HG03565 (cell line): ENCODE data around the gene PIK3CB.

ENCODE experiments used
- ATAC-seq: cut with Tn5 transposase; IDR thresholded peaks from one replicate; pipeline ENCODE4 v1.9.1; 2021; ENCODE audit warnings: mild to moderate bottlenecking, moderate library complexity; ENCODE audit not compliant: unreplicated experiment

Gene PIK3CB

DNA sequence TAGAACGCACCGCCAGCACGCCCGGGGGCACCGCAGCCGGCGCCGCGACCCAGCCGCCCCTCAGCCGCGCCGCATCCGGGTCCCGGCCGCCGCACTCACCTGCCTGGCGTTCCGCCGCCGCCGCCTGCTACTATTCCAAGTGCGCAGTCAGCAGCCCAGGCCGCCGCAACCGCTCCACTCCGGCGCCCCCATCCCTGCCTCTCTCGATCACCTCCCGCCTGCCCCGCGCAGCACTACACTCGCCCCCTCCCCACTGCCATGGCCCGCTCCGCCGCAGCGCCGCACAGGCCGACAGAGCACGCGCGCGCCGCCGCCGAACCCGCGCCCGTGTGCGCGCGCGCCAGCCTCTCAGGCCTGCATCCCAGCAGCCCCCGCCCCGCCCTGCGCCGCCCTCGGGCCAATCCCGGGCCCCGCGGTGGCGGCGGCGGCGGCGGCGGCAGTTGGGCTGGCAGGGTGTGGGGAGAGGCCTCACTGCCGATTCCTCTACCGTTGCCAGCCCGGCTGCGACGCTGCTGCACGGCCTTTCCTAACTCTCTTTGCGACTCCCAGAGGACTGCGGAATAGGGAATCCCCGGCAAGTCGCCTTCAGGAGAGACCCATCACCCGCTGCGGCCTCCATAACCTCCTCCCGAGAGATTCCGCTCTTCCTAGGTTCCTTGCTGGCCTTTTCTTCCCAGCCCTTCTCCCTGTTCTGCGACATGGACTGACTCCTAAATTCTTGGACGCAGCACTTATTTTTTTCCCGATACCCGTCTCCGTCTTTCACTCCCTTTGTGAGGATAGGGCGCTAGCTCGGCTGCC lies at the start of gene PIK3CB:
Gene PIK3CB, minus strand, starts transcription at position 333 of the 801 bp plus-strand sequence. CDS start 75,585 bp downstream, outside the sequence.
- ATAC-seq = peak; percentile 64

DNA sequence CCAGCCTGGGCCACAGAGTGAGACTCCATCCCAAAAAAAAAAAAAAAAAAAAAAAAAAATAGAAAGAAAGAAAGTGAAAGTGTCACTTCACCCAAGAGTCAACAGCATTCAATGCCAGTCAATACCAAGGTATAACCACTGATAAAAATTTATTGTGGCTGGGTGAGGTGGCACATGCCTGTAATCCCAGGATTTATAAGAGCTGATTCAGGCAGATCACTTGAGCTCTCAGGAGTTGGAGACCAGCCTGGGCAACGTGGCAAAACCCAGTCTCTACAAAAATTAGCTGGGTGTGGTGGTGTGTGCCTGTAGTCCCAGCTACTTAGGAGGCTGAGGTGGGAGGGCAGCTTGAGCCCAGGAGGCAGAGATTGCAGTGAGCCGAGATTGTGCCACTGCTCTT lies 46.5 kb upstream of the PIK3CB start:
- no peak for ATAC-seq

DNA sequence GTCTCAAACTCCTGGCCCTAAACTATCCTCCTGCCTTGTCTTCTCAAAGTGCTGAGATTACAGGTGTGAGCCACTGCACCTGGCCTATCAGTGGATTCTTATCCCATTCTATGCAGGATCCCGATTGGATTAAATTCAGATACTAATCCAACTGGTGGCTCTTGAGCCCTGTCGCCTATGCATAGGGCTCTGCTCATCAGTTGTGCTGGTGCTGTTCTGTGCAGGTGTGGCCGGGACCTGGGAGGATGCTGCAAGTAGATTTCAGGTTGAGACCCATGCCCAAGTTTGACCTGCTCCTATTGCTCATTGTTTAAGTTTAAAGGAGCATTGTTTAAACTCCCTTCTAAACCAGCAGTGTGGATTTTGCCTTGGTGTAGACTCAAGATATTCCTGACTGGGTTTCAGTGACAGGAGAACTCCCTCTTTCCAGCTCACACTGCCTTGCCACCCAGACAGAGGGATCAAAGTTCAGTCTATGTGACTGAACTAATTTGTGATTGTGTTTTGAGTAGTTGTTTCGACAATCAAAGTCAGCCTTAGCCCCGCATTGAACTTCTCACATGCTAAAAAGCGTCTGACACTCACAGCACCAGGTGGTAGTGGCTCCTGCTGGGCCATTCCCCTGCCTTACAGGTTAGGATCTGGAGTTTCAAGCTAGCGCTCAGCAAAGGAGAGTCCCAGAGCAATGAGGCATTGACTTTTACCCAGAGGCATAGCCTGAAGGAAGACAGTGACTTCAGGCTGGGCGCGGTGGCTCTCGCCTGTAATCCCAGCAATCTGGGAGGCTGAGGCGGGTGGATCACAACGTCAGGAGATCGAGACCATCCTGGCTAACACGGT lies 45.0 kb upstream of the PIK3CB start:
- ATAC-seq = no peak

DNA sequence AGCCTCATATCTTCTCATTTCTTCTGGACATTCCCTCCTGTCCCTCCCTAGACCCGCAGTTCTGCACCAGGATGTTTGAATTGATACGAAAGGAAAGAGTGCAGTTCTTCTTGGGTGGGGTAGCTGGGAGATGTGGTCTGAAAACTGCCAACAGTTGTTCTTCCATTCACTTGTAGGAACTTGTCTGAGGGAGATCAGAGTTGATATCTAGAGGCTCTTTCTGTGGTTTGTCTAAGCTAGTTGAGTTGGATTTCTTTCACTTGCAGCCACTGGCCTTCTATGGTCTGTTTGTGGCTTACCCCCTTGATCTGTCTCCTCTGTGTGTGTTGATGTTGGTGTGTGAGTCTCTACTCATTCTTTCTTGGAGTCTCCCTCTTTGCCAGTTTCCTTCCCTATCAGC lies 42.5 kb upstream of the PIK3CB start:
- ATAC-seq = no peak

DNA sequence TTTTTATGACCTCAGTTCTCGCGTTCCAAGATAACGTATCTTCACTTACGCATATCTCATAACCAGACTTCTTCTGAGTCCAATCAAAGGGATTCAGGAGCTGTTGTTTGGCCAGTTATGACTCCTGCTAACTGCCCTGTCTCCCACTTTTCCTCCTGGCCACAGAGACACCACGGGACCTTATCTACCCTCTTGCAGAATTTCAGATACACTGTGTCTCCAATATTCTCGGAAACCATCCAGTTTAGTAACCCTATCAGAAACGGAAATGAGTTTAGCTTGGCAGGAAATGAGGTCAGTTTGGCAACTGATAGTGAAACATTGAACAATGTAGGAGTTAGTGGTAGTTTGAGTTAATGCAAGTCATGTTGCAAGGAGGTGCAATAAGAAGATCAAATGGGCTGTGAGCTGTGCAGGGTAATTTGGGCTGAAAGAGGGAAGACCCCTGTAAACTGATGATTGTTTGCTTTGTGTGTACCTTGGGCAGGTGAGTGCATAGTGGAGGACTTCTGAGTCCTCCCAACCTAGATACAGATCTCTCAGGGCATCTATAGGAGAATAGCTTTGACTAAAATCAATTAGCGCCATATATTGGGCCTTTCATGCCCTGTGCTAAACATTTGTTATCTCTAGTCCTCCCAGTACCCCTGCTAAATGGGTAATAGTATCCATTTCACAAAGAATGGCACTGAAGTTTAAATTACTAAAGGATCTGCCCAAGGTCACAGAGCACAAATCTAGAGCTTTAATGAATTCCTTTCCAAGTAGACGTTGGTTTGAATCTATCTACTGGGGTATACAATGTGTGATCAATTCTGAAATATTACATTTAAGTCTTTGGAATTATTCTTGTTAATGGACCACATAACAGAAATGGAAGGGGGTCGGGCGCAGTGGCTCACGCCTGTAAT lies 41.3 kb upstream of the PIK3CB start:
- ATAC-seq = no peak

DNA sequence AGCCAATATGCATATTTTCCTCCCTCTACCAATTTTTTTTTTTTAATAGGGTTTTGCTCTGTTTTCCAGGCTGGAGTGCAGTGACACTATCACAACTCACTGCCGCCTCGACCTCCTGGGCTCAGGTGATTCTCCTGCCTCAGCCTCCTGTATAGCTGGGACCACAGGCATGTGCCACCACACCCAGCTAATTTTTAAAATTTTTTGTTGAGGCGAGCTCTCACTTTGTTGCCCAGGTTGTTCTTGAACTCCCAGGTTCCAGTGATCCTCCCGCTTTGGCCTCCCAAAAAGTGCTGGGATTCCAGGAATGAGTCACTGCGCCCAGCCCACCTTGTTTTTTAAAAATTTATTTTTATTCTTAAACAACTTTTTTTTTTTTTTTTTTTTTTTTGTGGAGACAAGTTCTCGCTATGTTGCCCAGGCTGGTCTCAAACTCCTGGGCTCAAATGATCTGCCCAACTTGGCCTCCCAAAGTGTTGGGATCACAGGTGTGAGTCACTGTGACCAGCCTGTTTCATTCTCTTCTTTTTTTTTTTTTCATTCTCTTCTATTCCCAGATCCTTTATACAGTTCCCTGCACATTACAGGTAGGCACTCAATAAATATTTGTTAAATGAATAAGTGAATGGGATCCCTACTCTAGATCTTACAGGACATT lies 40.5 kb upstream of the PIK3CB start:
- ATAC-seq = no peak

DNA sequence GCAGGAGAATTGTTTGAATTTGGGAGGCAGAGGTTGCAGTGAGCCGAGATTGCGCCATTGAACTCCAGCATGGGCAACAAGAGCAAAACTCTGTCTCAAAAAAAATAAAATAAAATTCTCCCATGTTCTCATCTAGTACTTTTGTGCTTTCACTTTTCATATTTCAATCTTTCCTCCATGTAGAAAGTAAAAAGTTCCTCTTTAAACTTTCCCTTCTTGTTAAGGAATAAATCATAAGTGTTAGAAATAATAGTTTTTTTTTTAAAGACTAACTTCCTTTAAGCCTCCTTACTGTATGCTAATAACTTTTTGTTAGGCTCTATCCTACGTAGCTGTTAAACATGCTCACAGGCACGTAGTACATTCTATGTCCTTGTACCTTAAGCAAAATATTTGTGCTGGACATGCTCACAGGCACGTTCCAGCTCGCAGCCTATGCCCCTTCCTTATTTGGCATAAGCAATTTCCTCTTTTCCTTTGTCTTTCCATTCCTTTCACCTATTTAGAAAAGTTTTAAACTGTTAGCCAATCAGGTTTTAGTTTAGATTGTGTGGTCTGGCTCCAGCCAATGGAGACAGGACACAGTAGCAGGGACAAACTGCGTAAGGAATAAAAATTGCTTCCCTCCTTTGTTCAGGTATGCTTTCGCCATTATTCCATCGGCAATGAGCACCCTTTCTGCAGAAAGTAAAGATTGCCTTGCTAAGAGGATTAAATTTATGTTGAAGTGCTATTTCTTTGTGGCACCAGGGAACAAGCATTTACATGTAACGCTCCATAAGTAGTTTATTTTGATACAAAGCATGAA lies 38.9 kb upstream of the PIK3CB start:
- ATAC-seq = no peak

DNA sequence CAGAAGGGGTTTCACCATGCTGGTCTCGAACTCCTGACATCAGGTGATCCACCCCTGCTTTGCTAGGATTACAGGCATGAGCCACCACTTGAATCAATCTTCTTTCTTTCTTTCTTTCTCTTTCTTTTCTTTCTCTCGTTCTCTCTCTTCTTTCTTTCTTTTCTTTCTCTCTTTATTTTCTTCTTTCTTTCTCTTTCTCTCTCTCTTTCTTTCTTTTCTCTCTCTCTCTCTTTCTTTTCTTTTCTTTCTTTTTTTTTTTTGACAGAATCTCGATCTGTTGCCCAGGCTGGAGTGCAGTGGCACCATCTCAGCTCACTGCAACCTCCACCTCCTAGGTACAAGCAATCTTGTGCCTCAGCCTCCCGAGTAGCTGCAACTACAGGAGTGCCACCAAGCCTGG lies 37.9 kb upstream of the PIK3CB start:
- no peak for ATAC-seq

DNA sequence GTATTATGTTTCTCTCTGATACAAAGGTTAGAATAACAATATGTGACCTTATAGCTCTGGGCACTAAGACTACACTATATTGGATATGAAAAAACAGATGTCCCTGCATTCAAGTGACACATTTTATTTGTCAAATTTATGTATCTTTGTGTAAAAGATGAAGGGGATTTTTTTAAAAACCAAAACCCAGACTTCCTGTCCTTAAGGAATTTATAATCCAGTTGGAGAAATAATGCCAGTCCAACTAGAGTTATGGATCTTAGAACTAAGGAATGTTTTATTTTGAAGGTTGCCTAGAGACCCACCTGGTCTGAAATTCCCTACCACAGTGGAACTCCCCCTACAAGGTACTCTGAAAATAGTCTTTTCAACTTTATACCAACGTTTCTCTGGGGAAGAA lies 33.3 kb upstream of the PIK3CB start:
- no peak for ATAC-seq

DNA sequence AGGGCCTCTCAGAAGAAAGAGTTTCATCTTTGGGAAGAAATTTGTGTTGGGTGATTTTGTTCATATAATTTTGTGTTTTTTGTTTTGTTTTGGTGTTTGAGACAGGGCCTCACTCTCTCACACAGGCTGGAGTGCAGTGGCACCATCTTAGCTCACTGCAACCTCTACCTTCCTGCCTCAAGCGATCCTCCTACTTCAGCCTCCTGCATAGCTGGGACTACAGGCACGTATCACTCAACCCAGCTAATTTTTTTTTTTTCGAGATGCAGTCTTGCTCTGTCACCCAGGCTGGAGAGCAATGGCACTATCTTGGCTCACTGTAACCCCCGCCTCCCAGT lies 29.0 kb upstream of the PIK3CB start:
- no peak for ATAC-seq

DNA sequence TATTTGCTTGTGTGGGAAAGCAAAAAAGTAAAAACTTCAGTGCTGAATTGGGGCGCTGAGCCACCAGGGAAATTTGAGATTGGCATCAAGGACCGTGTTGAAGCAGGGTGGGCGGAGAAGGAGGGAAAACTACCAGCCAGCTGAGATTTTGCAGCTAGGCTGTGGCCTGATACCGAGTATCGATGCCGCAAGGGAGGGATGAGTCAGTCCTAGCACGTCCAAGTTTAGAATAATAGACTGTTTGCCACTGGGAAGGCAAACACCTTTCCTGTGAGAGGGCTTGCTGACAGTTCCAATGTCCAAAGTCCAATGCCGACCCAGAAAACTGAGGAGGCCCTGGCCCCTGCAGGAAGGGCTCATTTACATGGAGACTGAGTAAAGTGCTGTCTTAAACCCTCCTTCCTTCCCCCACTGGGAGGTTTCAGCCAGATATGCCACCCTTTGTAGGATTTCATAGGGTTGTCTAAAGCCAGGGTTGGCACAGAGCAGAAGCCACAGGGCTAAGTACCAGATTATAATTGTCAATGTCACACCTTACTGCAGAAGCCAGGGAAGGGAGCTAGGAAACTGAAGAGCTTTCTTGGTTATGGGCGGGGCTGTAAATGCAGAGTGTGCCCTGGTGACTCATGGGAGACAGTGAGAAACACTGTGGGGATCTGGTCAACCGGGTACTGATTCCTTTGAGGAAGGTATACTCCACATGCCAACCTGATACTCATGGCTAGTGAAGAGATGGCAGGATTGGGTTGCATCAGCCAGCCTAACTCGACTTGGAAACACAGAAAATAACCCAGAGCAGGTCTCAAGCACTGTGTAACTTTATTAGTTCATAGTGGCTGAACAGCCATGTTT lies 28.4 kb upstream of the PIK3CB start:
- no peak for ATAC-seq

DNA sequence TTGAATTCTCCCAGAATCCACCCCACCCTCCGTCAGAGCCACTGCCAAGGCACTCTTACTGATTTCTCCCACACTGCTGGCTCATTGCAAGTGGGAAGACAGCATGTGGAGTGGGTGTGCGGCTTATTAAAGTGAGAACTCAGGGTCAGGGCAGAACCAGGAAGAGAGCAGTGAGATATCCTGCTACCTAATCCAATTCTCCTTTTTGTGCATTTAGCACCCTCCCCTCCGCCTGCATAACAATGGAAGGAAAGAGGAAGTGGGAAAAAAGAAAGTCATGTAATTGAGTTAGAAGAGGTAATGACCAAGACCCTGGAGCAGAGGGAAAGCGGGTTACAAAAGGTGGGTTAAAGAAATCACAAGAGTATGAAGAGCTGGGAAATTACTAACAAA lies 27.8 kb upstream of the PIK3CB start:
- no peak for ATAC-seq

DNA sequence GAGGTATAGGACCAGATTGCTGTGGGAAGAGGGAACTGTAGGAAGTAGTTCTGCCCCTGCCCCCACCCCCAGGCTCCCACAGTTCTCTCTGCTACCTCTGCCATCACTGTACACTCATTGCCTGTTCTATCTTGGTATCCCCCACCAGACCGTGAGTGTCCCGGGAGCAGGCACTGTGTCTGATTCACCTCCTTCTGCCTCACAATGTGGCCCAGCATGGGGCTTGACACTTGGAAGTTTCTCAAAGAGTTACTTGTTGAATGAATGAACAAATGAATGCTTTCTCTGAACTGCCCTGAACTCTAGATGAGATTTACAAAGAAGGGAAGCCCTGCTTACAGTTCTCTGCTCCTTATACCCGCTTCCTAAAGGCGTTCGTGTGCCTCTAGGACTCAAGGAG lies 27.1 kb upstream of the PIK3CB start:
- no peak for ATAC-seq

DNA sequence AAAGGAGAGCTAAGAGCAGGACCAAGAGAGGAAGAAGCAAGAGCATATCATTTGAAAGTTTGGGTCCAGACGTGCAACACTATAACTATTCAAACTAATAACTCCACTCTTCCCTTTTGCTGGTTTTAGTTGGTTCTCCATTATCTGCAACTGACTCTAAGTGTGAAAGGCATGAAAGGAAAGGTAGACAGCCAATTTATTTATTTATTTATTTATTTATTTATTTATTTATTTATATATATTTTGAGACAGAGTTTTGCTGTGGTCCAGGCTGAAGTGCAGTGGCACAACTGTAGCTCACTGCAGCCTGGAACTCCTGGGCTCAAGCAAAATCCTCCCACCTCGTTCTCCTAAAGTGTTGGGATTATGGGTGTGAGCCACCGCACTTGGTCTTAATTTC lies 22.1 kb upstream of the PIK3CB start:
- ATAC-seq = no peak

DNA sequence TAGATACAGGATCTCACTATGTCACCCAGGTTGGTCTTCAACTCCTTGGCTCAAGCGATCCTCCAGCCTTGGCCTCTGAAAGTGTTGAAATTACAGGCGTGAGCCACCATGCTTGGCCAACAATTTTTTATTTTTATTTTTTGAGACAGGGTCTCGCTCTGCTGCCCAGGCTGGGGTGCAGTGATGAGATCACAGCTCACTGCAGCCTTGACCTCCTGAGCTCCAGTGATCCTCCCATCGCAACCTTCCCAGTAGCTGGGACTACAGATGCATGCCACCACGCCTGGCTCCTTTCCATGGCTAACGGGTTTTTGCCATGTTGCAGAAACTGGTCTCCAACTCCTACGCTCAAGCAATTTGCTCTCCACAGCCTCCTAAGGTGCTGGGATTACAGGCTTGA lies 20.2 kb upstream of the PIK3CB start:
- ATAC-seq = no peak

DNA sequence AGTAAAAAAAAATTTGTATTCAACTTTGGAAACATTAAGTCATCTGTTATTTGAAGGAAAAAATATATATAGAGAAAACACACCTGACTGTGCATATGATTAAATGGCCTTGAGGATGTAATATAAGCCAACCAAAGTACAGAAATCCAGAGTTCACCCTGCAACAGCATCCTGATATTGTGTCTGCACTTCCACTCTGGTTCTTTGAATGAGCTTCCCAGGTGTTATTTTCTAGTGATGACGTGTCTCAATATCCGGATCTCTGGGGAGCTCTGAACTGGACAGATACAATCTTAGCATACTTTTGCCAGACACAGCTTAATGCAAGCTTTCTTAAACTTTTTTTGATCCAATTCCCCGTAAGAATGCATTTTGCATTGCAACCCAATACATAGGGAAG lies 19.5 kb upstream of the PIK3CB start:
- no peak for ATAC-seq

DNA sequence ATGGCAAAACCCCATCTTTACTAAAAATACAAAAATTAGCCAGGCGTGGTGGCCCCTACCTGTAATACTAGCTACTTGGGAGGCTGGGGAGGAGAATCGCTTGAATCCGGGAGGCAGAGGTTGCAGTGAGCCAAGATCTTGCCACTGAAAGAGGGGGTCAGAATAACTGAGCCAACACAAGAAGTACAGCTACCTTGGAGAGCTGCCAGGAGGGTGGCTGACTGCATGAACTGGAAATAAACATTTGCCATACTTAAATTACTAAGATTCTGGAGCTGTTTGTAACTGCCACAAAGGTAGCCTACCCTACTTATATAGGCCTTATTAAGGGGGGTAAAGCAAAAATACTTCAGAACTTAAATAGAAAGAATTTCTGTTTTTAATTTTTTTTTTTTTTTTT lies 15.4 kb upstream of the PIK3CB start:
- ATAC-seq = no peak

DNA sequence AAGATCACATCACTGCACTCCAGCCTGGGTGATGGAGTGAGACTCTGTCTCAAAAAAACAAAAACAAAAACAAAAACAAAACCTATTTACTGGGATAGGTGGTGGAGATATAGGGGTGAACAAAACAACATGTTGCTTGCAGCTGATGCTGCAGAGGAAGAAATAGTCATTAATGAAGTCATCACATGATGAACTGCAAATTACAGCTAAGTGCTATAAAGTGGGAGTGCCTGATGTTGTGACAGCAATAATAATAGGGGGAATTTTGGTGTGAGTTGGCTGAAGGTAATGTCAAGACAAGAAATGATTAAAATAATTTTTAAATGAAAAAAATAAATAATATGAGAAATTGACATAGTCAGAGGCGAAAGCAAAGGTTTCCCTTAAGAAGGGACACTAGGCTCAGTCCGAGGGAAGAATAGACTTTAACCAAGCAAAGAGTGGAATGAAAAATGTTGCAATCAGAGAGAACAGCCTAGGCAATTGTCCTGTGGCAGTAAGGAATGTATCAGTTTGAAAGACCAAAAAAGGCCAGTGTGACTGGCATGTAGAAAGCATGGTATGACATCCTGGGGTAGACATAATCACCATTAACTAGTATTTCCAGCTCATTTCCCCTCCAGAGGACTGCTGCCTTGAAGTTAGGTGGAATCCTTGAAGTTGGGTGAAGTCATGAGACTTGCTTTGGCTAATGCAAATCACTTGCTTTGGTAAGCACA lies 14.7 kb upstream of the PIK3CB start:
- no peak for ATAC-seq
